ENCODE measurements around the gene DPYSL4. TPM values are rescaled to one million over a fixed set of nuclear protein-coding genes. Genes with fewer than 3 reads are reported as not detected.

Gene DPYSL4
- total and polyA plus RNA-seq, 2 experiments from 2014 or later, result 2.1 TPM

DNA sequence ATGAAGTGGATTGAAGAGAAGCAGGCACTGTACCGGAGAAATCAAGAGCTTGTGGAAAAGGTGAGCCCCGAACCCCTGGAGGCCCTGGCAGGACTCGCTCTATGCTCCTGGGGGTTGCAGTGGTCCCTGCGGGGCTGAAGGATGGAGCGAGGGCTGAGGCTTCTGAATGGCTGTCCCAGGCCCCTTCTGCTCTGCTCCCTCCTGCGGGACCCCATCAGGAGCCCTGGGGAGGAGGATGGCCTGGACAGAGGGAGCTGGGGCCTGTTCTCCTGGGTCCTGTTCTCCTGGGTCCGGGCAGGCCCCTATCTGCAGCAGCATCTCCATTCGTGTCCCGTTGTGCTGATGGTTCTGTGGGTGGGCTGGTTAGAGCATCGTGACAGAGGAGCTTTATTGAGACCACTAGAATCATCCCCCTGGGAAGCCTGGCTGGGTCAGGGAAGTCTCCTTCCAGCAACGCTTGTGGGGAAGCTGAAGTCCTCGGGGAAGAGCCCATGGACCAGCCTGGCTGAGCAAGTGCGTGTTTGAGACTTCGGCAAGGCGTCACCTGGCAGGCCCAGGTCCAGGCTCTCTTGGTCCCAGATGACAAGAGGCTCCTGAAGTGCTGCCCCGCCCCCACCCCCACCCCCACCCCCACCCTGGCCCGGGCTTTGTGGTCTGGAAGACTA, 41.1 kb upstream of the DPYSL4 start:
- Histone ChIP-seq H3K27me3 (replicated peaks; ENCODE audit: insufficient read depth) (no peaks in the 10 kb centered on the region; the same call in 1 of the 2 replicates), H3K4me1 (ENCODE audit: insufficient read depth) (no peaks in the 10 kb centered on the region), H4K20me1 (ENCODE audit: insufficient read depth) (no peaks in the 10 kb centered on the region), H3K27ac (no peak overlapping the region), H3K4me2 (ENCODE audit: unreplicated experiment) (no peak overlapping the region), H3K9me2 (ENCODE audit: insufficient read depth) (no peaks in the 10 kb centered on the region), H3K79me2 (ENCODE audit: insufficient read depth) (no peaks in the 10 kb centered on the region), H3K4me3 (no peak overlapping the region), H3F3A (ENCODE audit: insufficient read depth) (no peaks in the 10 kb centered on the region), H3K9me3 (ENCODE audit: low read depth) (no peaks in the 10 kb centered on the region), H3K9ac (no peak overlapping the region), H3K36me3 (ENCODE audit: low read depth) (no peaks in the 10 kb centered on the region), H2AFZ (no peak overlapping the region)
- no peak for TF ChIP-seq EZH2phosphoT487 (IDR thresholded peaks at IDR 0.05; ENCODE audit: insufficient read depth, low read depth)
- no peak for TF ChIP-seq EZH2 (IDR thresholded peaks at IDR 0.05; ENCODE audit: insufficient read depth, poor library complexity, severe bottlenecking)
- DNase-seq, result no peak
- in situ Hi-C loops (cut with MboI), result loop anchor here (25.0 kb wide), 1 partner anchor 258 kb away; no protein-coding TSS in a partner anchor
- WGBS, 2 experiments (ENCODE audit: low coverage in 1 of 2, low lambda C conversion rate in 2 of 2, missing lambda C conversion rate in 2 of 2), result 46 to 53% methylated on average over 16 to 17 of the region's 17 CpGs

DNA sequence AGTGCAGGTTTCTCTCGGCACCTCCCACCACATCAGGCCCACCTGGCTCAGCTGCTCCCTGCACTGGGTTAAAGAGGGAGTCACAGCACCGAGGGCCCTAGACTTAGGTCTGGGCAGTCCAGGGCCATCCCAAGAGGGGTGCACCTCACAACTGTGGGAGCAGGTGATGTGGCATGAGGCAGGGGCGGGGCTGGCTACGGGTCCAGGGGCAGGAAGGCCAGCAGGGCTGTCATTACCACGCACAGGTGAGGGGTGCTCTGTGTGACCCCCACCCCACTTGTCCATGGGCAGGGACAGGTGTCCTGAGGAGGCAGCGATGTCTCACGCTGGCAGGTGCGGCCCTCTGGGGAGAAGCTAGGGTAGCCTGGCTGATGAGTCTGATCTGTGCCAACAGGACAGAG, 40.5 kb upstream of the DPYSL4 start:
- Histone ChIP-seq H3K9me2 (ENCODE audit: insufficient read depth) (no peaks in the 10 kb centered on the region), H3K27ac (no peak overlapping the region), H3K9me3 (ENCODE audit: low read depth) (no peaks in the 10 kb centered on the region), H3K4me1 (ENCODE audit: insufficient read depth) (no peaks in the 10 kb centered on the region), H3K27me3 (replicated peaks; ENCODE audit: insufficient read depth) (no peaks in the 10 kb centered on the region; the same call in 1 of the 2 replicates), H2AFZ (no peak overlapping the region), H3K4me2 (ENCODE audit: unreplicated experiment) (no peak overlapping the region), H3K79me2 (ENCODE audit: insufficient read depth) (no peaks in the 10 kb centered on the region), H4K20me1 (ENCODE audit: insufficient read depth) (no peaks in the 10 kb centered on the region), H3K36me3 (ENCODE audit: low read depth) (no peaks in the 10 kb centered on the region), H3F3A (ENCODE audit: insufficient read depth) (no peaks in the 10 kb centered on the region), H3K9ac (no peak overlapping the region), H3K4me3 (no peak overlapping the region)
- in situ Hi-C loops (cut with MboI), result loop anchor here (25.0 kb wide), 1 partner anchor 259 kb away; no protein-coding TSS in a partner anchor
- no peak for DNase-seq
- WGBS, 2 experiments (ENCODE audit: low coverage in 1 of 2, low lambda C conversion rate in 2 of 2, missing lambda C conversion rate in 2 of 2), result 71 to 73% methylated on average over 8 of the region's 8 CpGs
- no peak for TF ChIP-seq EZH2phosphoT487 (IDR thresholded peaks at IDR 0.05; ENCODE audit: insufficient read depth, low read depth)
- TF ChIP-seq EZH2 (IDR thresholded peaks at IDR 0.05; ENCODE audit: insufficient read depth, poor library complexity, severe bottlenecking), result no peak

DNA sequence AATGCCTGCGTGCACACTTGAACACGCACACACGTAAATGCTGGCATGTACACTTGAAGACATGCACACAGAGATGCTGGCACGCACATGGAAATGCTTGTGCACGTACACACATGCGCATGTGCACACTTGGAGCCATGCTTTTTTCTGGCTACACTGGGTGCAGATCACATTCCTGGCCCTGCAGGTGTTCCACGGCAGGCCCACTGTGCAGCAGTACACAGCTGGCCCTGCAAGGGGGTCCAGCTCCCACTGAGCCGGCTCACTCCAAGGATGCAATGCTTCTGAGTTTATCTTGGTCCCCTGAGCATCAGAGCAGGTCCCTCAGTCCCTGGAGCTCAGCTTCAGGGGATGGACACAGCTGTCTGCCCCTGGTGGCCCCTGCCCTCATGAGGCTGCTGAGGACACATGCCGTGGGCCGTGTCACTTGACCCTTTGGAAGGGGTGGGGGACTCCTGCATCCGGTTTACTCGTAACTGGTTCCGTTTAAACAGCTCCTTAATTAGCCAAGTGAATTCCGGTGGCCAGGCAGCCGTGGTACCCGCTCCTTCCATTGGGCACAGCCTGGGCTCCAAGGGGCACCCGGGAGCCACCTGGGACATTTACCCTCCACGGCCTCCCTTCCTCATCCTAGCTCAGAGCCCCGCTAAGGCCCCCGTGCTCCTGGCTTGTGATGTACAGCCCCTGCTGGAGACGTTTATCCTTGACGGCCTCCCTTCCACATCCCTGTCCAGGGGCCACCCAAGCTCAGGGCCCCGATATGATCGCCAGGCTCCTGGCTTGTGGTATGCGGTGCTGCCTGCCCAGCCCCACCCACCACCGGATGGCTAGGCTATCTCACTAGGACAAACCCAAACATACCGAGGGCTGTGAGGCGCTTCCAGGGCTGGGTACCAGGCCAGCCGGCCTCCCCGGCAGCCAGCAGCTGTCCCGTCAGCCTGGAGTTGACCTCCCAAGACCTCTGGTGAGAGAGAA, 39.5 kb upstream of the DPYSL4 start:
- Histone ChIP-seq H3K9me3 (ENCODE audit: low read depth) (no peaks in the 10 kb centered on the region), H3F3A (ENCODE audit: insufficient read depth) (no peaks in the 10 kb centered on the region), H3K4me3 (no peak overlapping the region), H3K36me3 (ENCODE audit: low read depth) (no peaks in the 10 kb centered on the region), H3K4me2 (ENCODE audit: unreplicated experiment) (no peak overlapping the region), H3K27ac (no peak overlapping the region), H2AFZ (no peak overlapping the region), H3K79me2 (ENCODE audit: insufficient read depth) (no peaks in the 10 kb centered on the region), H3K9ac (no peak overlapping the region), H3K4me1 (ENCODE audit: insufficient read depth) (no peaks in the 10 kb centered on the region), H3K9me2 (ENCODE audit: insufficient read depth) (no peaks in the 10 kb centered on the region), H3K27me3 (replicated peaks; ENCODE audit: insufficient read depth) (no peaks in the 10 kb centered on the region; the same call in 1 of the 2 replicates), H4K20me1 (ENCODE audit: insufficient read depth) (no peaks in the 10 kb centered on the region)
- 66 to 69% methylated on average over 30 to 31 of the region's 31 CpGs for WGBS, 2 experiments (ENCODE audit: low coverage in 1 of 2, low lambda C conversion rate in 2 of 2, missing lambda C conversion rate in 2 of 2)
- in situ Hi-C loops (cut with MboI), result loop anchor here (25.0 kb wide), 1 partner anchor 260 kb away; no protein-coding TSS in a partner anchor
- DNase-seq, result no peak
- TF ChIP-seq EZH2phosphoT487 (IDR thresholded peaks at IDR 0.05; ENCODE audit: insufficient read depth, low read depth) (no peak), EZH2 (IDR thresholded peaks at IDR 0.05; ENCODE audit: insufficient read depth, poor library complexity, severe bottlenecking) (no peak)

Data from GM23248 (cell line).